ENCODE results near the gene MBOAT2. TPM values are rescaled to one million over a fixed set of nuclear protein-coding genes. Genes with fewer than 3 reads are reported as not detected.

Gene MBOAT2
- total and polyA plus RNA-seq, 2 donors (not counting 1 experiment from before 2014, with no cell fraction given): 0.24 to 1.3 TPM

DNA sequence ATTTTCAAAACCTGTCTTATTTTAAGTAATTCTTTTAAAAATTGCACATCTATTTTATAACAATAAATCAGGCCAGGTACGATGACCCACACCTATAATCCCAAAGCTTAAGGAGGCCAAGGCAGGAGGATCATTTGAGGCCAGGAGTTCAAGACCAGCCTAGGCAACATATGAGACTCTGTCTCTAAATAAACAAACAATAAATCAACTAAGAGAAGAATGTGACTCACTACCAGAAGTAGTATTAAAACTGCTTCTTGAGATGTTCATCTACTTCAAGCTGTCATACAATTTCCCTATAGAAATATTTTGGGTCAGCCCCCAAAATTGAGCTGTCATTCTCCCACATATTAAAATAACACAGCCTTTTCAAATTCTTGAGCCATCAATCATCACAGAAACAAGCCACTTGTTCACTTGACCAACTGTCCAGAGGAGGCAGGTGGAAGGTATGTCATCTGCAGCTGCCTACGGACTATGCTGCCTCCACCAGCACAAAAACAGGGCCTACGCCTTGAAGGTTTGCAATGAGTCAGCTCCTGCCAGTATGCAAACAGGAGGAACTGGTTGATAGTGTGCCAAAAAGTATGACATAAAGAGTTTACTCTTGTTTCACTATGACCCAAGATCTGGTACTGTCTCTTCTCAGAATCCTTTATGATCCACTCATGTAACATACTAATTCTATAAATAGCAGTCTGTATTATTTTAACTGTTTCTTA is 199.7 kb downstream of the MBOAT2 start:
- TF ChIP-seq, protein P1, sequence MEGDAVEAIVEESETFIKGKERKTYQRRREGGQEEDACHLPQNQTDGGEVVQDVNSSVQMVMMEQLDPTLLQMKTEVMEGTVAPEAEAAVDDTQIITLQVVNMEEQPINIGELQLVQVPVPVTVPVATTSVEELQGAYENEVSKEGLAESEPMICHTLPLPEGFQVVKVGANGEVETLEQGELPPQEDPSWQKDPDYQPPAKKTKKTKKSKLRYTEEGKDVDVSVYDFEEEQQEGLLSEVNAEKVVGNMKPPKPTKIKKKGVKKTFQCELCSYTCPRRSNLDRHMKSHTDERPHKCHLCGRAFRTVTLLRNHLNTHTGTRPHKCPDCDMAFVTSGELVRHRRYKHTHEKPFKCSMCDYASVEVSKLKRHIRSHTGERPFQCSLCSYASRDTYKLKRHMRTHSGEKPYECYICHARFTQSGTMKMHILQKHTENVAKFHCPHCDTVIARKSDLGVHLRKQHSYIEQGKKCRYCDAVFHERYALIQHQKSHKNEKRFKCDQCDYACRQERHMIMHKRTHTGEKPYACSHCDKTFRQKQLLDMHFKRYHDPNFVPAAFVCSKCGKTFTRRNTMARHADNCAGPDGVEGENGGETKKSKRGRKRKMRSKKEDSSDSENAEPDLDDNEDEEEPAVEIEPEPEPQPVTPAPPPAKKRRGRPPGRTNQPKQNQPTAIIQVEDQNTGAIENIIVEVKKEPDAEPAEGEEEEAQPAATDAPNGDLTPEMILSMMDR (IDR thresholded peaks at IDR 0.05): no peak
- no peak for TF ChIP-seq EZH2 (IDR thresholded peaks at IDR 0.05; ENCODE audit: borderline replicate concordance, insufficient read depth, low read depth, low read length, poor library complexity, severe bottlenecking)
- DNase-seq (no peak), ATAC-seq (ENCODE audit: low read depth) (no peak)
- Histone ChIP-seq H3K4me1 (ENCODE audit: control insufficient read depth in 2 of 2, insufficient read depth in 2 of 2, low read length in 2 of 2) (no peaks in the 10 kb centered on the region), H3K4me3 (ENCODE audit: control extremely low read depth in 1 of 5, extremely low read depth in 1 of 5, insufficient read depth in 1 of 5, low read depth in 2 of 5, low read length in 4 of 5) (no peak overlapping the region), H3K79me2 (ENCODE audit: control insufficient read depth, insufficient read depth, low read length) (no peaks in the 10 kb centered on the region), H3K9me3 (ENCODE audit: control extremely low read depth in 1 of 3, control insufficient read depth in 2 of 3, insufficient read depth in 1 of 3, low read length in 2 of 3) (no peaks in the 10 kb centered on the region), H3K9ac (ENCODE audit: low read length) (no peak overlapping the region), H3K36me3 (replicated peaks in 1 of 2; ENCODE audit: control extremely low read depth in 1 of 2, control insufficient read depth in 1 of 2, extremely low read depth in 1 of 2, insufficient read depth in 2 of 2, low read length in 1 of 2) (peaks cover 0 to 70% of the 10 kb centered on the region in 2 experiments), H3K27me3 (replicated peaks in 1 of 4; ENCODE audit: control extremely low read depth in 1 of 4, control insufficient read depth in 3 of 4, insufficient read depth in 4 of 4, low read length in 3 of 4) (no peaks in the 10 kb centered on the region), H2AFZ (ENCODE audit: insufficient read depth, low read depth, low read length, poor library complexity, severe bottlenecking) (no peak overlapping the region), H3K4me2 (replicated peaks; ENCODE audit: low read depth, low read length, poor library complexity, severe bottlenecking) (no peak overlapping the region), H4K20me1 (ENCODE audit: control insufficient read depth, insufficient read depth, low read length, poor library complexity, severe bottlenecking) (no peaks in the 10 kb centered on the region), H3K27ac (ENCODE audit: low read length in 2 of 2) (no peak overlapping the region)
- no peaks in the 10 kb centered on the region for H3K9me3 Mint-ChIP-seq (ENCODE audit: insufficient read depth)
- no peak overlapping the region for H3K4me3 Mint-ChIP-seq
- whole genome bisulfite sequencing (ENCODE audit: insufficient coverage): 100% methylated on average over 2 of the region's 3 CpGs
- intact Hi-C loops (cut with micrococcal nuclease): no loop called here
- H3K4me1 Mint-ChIP-seq: no peaks in the 10 kb centered on the region
- ChIA-PET CTCF (no interaction called here), POLR2A (no interaction called here)
- H3K27ac Mint-ChIP-seq: no peak overlapping the region
- no peaks in the 10 kb centered on the region for H3K27me3 Mint-ChIP-seq

DNA sequence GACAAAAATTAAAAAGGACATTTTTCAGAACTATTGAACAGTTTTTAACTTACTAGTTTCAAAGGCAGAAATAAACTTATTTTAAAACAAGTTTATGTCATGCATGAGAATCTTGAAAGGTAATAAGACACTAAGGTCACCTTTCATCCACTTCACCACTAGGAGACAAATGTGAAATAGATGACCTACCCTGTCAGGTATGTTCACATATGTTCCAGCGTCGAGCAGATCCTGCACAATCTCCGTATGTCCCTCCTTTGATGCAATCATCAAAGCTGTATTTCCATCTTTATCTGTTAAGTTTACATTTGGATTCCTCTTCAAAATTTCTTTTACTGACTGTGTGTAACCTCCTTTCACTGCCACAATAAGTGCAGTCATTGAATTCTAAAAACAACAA is 200.7 kb downstream of the MBOAT2 start:
- Histone ChIP-seq H3K4me1 (ENCODE audit: control insufficient read depth in 2 of 2, insufficient read depth in 2 of 2, low read length in 2 of 2) (no peaks in the 10 kb centered on the region), H3K27me3 (replicated peaks in 1 of 4; ENCODE audit: control extremely low read depth in 1 of 4, control insufficient read depth in 3 of 4, insufficient read depth in 4 of 4, low read length in 3 of 4) (no peaks in the 10 kb centered on the region), H3K4me2 (replicated peaks; ENCODE audit: low read depth, low read length, poor library complexity, severe bottlenecking) (no peak overlapping the region), H3K27ac (ENCODE audit: low read length in 2 of 2) (no peak overlapping the region), H3K79me2 (ENCODE audit: control insufficient read depth, insufficient read depth, low read length) (no peaks in the 10 kb centered on the region), H2AFZ (ENCODE audit: insufficient read depth, low read depth, low read length, poor library complexity, severe bottlenecking) (no peak overlapping the region), H3K4me3 (ENCODE audit: control extremely low read depth in 1 of 5, extremely low read depth in 1 of 5, insufficient read depth in 1 of 5, low read depth in 2 of 5, low read length in 4 of 5) (no peak overlapping the region), H3K36me3 (replicated peaks in 1 of 2; ENCODE audit: control extremely low read depth in 1 of 2, control insufficient read depth in 1 of 2, extremely low read depth in 1 of 2, insufficient read depth in 2 of 2, low read length in 1 of 2) (peaks cover 0 to 73% of the 10 kb centered on the region in 2 experiments), H3K9me3 (ENCODE audit: control extremely low read depth in 1 of 3, control insufficient read depth in 2 of 3, insufficient read depth in 1 of 3, low read length in 2 of 3) (no peaks in the 10 kb centered on the region), H4K20me1 (ENCODE audit: control insufficient read depth, insufficient read depth, low read length, poor library complexity, severe bottlenecking) (no peaks in the 10 kb centered on the region), H3K9ac (ENCODE audit: low read length) (no peak overlapping the region)
- Mint-ChIP-seq H3K27me3 (no peaks in the 10 kb centered on the region), H3K4me1 (no peaks in the 10 kb centered on the region), H3K9me3 (ENCODE audit: insufficient read depth) (no peaks in the 10 kb centered on the region), H3K27ac (no peak overlapping the region), H3K4me3 (no peak overlapping the region)
- POLR2A ChIA-PET: no interaction called here
- intact Hi-C loops (cut with micrococcal nuclease): no loop called here
- no peak for DNase-seq
- 100% methylated on average over 3 of the region's 3 CpGs for WGBS (ENCODE audit: insufficient coverage)
- ATAC-seq (ENCODE audit: low read depth): no peak
- CTCF ChIA-PET: no interaction called here
- TF ChIP-seq, protein P1 (IDR thresholded peaks at IDR 0.05): no peak
- TF ChIP-seq EZH2 (IDR thresholded peaks at IDR 0.05; ENCODE audit: borderline replicate concordance, insufficient read depth, low read depth, low read length, poor library complexity, severe bottlenecking): no peak

Data from B cell (primary cell).